ENCODE measurements around the gene LENG8.
"Not testable (repeated sequence)": the region's sequence is repeated elsewhere in the genome, so short reads cannot be mapped to it uniquely, and the experiment has no call there.

Gene LENG8

DNA sequence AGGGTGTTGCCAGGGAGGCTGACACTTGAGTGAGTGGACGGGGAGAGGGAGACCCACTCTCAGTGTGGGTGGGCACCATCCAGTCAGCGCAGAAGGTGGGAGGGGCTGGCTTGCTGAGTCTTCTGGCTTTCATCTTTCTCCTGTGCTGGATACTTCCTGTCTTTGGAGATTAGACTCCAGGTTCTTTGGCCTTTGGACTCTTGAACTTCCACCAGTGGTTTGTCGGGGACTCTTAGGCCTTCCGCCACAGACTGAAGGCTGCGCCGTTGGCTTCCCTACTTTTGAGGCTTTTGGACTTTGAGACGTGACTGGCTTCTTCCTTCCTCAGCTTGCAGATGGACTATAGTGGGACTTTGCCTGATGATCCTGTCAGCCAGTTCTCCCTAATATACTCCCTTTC, 4.3 kb upstream of the LENG8 start:
- no peak for DNase-seq (ENCODE audit: low spot score)

DNA sequence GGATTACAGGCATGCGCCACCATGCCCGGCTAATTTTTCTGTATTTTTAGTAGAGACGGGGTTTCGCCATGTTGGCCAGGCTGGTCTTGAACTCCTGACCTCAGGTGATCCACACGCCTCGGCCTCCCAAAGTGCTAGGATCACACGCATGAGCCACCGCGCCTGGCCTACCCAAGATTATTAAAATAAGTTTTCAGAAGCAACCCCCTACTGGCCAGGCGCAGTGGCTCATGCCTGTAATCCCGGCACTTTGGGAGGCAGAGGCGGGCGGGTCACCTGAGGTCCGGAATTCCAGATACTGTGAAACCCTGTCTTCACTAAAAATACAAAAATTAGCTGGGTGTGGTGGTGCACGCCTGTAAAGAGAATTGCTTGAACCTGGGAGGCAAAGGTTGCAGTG, 2.6 kb upstream of the LENG8 start:
- DNase-seq (ENCODE audit: low spot score), result not testable (repeated sequence)

DNA sequence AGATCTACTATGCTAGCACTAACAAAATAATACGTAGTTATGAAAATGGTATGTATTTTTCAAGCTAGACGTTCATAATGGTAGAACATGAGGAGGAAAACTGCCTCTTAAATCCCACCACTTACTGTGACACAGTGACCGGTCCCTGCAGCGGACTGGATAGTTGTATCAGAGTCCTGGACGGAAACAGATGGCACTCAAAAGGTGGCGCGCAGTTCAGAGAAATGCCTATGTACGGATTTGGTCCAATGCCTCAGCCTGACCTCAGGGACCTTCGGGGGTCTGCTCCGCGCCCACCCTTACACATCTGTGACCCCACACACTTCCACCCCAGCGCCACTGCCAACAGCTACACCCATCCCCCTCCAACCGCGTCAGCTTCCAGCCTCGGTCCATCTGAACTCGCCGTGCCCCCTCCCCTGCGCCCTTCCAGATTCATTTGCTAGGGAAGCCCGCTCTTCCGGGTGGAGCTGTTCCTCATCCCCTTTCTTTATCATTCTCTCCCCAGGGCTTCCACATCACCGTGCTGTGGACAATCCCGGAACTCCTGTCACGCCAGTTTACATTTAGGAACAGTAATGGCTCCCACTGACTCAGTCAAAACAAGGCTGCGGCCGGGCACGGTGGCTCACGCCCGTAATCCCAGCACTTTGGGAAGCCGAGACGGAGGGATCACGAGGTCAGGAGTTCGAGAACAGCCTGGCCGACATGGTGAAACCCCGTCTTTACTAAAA, 792 bp upstream of the LENG8 start:
- peak; percentile 69 for DNase-seq (ENCODE audit: low spot score)

DNA sequence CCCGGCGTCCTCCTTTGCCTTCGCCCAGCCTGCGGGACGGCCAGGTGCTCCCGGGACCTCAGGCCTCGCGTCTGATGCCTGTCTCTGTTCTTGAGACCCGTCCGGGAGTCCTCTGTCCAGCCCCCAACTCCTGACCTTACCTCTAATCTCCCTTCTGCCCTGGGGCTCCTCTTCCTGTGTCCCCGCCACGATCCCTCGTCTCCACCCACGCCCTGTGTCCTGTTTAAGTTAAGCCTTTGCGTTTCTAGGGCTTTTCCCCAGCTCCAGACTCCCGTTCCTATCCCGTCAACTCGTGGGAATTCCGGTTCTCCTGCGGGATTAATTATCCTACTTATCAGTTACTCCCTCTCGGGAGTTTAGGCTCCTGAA, 686 bp downstream of the LENG8 start:
- DNase-seq (ENCODE audit: low spot score), result no peak

DNA sequence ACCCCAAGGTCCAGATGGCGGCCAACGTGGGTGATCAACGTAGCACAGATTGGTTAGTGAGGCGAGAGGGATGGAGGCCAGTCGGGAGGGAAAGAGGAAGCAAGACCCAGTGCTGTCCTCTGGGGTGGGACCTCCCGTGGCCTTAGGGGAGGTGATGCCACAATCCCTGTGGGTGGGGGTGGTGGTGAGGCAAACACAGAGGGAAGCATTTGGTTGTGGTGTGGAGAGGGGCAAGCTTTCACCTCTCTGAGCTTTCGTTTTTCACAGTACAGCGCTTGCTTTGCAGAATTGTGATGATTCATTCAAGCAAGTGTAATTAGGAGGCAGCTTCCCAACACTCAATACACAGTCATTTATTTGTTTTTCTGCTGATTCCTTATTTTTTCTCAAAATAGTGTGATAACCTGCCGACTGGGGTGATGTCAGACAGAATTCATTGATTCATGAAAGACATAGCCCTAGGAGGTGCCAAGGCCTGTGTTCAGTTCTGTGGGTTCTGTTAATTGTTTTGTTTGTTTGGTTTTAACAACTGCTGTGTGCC, 2.4 kb downstream of the LENG8 start:
- DNase-seq (ENCODE audit: low spot score), result no peak

DNA sequence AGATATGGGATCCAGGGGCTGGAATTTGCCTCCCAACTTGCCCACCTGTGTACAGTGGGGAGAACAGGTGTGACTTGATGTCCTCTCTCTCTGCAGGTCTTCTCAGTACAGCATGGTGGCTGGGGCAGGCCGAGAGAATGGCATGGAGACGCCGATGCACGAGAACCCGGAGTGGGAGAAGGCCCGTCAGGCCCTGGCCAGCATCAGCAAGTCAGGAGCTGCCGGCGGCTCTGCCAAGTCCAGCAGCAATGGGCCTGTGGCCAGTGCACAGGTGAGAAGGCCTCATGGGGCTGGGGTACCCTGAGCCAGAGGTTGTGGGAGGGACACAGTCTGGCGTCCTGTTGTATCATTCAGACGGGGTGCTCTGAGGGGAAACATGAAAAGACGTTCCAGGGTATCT, 3.0 kb downstream of the LENG8 start:
- no peak for DNase-seq (ENCODE audit: low spot score)

DNA sequence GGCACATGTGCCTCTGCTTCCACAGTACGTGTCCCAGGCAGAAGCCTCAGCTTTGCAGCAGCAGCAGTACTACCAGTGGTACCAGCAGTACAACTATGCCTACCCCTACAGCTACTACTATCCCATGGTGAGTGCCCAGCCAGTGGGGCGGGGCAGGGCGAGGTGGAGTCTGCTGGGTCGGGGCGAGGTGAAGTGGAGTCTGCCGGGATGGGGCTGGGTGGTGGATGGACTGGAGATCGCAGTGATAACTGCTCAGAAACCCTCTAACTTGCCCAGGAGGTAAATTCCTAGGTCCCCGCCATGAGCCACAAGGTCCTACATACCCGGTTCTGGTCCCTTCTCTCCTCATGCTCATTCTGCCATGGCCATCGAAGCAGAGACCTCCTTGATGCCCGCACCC, 3.6 kb downstream of the LENG8 start:
- DNase-seq (ENCODE audit: low spot score), result no peak

DNA sequence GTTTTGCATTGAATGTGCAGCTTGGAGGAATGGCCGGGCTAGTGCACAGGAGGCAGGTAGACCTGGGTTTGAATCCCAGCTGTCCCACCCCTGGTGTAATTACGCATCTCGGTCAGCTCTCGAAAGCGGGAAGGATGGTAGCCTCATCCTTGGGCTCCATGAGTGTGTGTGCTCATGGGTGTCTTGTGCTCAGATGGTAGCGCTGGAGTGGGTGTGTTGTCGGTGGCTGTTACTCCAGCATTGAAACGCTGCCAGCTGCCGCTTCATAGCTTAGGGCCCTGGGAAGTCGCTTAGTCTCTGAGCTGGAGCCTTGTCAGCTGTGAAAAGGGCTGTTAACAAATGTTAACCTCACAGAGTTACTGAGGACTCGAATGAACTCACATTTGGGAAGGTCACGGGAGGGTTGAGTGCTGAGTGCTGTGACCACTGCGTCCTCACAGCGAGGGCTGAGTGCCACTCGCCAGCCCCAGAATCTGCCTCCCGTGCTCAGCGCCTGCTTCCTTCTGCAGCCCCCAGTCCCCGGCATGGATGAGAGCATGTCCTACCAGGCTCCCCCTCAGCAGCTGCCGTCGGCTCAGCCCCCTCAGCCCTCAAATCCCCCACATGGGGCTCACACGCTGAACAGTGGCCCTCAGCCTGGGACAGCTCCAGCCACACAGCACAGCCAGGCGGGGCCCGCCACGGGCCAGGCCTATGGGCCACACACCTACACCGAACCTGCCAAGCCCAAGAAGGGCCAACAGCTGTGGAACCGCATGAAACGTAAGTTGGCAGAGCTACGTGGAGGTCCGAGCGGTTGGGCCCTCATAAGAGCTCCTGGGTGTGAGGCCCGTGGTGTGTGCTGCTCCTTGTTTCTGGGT, 5.2 kb downstream of the LENG8 start:
- DNase-seq (ENCODE audit: low spot score), result no peak

DNA sequence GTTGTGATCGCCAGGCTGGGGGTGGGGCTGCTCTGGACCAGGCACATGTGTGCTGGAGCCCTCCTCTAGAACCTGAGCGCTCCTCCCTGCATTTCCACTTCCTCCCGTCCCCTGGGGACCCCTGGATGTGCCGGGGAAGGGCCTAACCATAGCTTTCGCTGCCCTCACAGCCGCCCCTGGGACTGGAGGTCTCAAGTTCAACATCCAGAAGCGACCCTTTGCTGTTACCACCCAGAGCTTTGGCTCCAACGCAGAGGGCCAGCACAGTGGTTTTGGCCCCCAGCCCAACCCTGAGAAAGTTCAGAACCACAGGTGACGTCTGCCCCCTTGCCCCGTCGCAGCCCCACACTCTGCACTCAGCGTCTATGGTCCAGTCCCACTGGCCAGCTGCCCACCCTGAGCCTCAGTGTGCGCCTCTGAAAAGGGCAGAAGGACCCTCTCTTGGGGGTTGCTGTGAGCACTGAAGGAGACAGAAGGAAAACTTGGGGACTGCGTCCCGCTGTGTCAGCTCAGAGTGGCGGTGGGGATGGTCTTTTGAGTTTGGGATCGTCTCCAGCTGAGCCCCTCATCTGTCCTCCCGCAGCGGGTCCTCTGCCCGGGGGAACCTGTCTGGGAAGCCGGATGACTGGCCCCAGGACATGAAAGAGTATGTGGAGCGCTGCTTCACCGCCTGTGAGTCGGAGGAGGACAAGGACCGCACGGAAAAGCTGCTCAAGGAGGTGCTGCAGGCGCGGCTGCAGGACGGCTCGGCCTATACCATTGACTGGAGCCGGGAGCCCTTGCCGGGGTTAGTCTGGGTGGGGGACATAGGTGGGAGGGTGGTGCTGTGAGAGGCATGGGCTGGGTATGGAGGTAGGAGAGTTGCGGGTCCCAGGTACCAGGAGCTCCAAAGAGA, 6.0 kb downstream of the LENG8 start:
- no peak for DNase-seq (ENCODE audit: low spot score)

DNA sequence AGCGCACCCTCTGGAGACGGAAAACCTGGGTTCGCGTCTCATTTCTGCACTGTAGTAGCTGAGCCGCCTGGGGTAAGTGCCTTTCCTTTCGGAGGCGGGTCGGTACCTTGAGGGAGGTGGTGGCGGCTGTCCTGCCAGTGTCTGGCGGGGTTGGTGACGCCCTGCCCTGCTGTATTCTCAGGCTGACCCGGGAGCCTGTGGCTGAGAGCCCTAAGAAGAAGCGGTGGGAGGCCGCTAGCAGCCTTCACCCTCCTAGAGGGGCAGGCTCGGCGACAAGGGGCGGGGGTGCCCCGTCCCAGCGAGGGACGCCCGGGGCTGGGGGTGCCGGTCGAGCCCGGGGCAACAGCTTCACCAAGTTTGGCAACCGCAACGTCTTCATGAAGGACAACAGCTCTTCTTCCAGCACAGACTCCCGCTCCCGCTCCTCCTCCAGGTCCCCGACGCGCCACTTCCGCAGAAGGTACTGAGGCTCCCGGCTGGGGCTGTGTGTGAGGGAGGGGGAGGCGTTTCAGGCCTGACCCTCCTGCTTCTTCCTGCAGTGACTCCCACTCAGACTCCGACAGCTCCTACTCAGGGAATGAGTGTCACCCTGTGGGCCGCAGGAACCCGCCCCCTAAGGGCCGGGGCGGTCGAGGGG, 6.9 kb downstream of the LENG8 start:
- DNase-seq (ENCODE audit: low spot score), result no peak

DNA sequence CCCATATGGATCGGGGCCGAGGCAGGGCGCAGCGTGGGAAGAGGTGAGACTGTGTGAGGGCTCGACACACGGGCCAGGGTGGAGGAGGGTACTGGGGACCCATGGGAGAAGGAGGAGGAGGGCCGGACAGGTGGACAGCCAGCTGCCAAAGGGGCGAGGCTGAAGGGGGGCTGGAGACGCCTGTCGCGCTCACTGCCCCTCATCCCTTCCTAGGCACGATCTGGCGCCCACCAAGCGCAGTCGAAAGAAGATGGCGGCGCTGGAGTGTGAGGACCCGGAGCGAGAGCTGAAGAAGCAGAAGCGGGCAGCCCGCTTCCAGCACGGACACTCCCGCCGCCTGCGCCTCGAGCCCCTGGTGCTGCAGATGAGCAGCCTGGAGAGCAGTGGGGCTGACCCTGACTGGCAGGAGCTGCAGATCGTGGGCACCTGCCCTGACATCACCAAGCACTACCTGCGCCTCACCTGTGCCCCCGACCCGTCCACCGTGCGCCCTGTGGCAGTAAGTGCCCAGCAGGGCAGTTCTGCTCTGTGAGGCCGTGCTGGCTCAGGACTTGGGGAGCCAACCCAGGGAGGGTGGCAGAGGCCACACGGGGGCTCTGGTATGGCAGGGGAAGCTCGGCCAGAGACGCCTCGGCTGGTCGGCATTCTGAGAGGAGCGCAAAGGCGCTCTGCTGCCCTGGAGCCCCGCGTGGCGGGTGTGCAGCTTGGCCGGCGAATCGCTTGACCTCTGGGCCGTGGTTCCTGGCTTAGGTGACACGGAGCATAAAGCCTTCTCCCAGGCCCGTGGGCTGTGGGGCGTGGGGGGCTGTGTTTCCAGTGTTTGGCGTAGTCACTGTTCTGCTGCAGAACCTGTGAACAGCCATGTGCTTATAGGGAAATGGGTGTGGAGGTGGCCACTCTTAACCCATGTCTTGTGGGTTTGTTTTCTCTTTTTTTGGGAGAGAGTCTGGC, 7.7 kb downstream of the LENG8 start:
- DNase-seq (ENCODE audit: low spot score), result no peak

DNA sequence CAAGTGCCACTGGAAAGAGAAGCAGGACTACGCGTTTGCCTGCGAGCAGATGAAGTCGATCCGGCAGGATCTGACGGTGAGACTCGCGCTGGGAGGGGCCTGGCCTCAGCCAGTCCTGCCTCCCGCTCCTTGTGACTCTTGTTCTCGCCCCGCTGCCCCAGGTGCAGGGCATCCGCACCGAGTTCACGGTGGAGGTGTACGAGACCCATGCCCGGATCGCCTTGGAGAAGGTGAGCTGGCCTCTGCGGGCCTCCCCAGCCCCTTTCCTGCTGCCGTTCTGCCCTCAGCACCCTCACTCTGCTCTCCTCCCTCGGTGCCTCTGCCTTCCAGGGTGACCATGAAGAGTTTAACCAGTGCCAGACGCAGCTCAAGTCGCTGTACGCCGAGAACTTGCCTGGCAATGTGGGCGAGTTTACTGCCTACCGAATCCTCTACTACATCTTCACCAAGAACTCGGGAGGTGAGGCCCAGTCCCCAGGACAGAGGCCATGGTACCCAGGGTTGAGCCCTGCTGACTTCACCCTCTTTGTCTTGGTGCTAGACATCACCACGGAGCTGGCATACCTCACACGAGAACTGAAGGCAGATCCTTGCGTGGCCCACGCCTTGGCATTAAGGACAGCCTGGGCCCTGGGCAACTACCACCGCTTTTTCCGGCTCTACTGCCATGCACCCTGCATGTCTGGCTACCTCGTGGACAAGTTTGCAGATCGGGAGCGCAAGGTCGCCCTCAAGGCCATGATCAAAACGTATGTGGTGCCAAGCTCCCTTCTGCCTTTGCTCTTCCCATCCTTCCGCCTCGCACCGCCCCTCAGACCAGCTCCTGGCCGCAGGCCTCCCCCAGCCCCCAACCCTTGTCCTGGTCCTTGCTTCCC, 9.0 kb downstream of the LENG8 start:
- no peak for DNase-seq (ENCODE audit: low spot score)

DNA sequence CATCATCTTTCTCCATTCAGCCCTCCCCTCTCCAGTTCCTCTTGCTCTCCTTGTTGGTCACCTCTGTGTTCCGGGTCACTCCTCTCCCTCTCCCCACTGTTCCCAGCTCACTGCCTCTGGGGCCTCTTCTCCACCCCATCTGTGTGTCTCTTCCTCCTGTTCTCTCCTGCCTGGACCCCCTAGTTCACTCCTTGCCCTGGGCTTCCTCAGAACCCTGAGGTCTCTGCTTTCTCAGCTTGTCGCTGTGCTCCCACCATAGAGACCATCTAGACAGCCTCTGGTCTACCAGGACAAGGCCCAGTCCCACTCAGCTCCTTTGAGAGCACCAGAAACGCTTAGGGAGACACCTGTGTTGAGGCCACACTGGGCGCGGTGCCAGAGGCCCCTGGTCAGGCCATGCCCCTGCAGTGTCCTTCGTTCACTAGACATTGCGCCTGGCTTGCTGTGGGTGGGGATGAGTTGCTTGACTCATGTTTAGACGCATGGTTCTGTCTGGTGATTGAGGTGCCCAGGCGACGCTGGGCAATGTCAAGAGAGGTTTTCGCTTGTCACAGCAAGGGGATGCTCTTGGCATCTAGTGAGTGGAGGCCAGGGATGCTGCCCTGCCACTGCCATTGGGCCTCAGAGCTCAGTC, 9.8 kb downstream of the LENG8 start:
- DNase-seq (ENCODE audit: low spot score), result no peak

DNA sequence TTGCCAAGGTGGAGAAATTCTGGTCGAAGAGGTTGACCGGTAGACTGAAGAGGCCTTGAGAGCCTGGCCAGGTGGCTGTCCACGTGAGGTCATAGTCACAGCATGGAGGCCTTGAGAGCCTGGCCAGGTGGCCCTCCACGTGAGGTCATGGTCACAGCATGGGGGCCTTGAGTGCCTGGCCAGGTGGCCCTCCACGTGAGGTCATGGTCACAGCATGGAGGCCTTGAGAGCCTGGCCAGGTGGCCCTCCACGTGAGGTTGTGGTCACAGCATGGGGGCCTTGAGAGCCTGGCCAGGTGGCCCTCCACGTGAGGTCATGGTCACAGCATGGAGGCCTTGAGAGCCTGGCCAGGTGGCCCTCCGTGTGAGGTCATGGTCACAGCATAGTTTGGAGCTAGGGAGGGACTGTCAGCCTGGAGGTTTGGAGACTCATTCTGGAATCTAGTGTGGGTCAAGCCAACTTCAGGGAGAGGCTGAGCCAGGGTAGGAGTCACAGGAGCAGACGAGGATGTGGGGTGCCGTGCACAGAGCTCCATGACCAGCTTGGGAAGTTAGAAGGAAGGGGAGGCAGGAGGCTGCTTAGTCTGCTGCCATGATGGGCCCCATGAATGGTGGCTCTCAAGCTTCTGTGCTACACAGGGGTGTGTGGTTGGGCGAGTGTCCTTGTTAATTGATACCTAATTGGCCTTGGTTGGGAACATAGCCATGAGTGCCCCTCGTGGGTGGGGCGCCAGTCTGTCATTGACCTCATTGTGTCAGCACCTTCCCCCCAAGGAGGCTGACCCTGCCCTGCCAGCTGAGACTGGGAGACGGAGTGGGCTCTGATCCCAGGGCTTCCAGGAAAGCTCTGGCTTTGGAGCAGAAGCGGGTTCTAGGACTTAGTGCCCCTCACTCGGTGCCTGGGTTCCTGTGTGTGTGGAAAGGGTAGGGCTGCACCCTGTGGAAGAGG, 10.6 kb downstream of the LENG8 start:
- no peak for DNase-seq (ENCODE audit: low spot score)

DNA sequence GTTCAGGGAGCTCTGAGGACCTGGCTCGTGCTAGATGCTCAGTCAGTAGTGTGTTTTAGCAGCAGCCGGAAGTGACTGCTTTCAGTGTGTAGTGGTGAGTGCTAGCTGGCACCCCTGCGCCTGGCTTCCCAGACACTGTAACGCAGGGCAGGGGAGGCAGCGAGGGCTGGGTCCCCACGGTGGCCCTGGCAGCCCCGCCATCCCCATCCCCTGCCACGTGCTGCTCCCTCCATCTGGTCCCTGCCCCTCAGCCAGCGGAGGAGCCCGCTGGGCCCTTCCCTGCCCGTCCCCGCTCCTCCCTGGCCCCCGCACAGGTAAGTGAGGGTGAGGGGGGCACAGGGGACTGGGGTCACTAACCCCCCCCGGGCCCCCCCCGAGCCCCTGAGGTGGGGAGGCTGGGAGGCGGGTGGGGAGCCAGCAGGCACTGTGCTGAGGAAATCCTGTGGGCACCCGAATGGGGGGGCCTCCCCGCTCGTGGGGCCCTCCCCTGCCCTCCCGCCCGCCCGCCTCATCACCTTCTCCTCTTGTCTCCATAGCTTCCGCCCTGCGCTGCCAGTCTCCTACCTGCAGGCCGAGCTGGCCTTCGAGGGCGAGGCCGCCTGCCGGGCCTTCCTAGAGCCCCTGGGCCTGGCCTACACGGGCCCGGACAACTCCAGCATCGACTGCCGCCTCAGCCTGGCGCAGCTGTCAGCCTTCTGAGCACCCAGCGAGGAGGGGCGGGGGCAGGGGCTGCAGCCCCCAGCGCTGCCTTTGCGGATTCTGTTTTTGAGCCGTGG, 11.4 kb downstream of the LENG8 start:
- DNase-seq (ENCODE audit: low spot score), result no peak

DNA sequence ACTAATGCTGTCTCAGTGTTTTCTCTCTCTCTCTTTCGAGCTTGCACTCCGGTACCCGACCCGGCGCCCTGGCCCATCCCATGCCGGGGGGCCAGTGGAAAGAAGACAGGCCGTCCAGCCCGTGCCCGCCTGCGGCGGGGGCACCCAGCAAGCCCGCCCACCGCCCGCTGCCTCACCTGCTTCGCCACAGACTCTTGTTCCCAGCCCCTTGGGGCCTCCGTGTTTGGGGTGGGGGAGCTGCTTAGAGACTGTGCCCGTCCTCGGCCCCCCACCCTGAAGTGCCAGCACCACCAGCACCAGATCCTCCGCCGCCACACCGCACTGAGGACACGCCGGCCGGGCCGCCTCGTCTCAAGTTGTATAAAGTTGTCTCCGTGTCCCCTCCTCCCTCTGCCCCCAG, 12.2 kb downstream of the LENG8 start:
- no peak for DNase-seq (ENCODE audit: low spot score)

DNA sequence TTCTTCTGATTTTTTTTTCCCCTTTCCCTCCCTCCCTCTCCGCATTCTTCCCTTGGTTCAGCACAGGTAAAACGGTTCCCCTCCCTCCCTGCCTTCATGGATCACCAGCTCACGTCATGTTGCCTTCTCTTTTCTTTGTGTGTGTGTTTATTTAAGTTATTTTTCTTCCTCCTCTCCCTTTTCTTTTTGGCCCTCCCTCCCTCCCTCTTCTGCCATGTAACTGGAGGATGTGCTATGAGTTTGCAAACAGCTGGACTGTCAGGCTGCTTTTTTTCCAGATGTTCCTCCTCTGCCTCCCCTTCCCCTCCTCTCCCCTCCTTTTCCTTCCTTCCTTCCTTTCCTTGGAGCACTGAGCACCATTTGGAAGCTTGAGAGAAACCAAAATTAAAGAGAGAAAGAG, 12.6 kb downstream of the LENG8 start:
- DNase-seq (ENCODE audit: low spot score), result no peak

Data from HuH-7.5 (cell line).